MCF 10A (cell line): ENCODE results near the gene MYO1E. TPM values are rescaled to one million over a fixed set of nuclear protein-coding genes. Genes with fewer than 3 reads are reported as not detected.

Experiments
- BruUV-seq: library from RNA; stranded (reverse); fragments of 400-500 nt; replicated peaks from 2 replicates; lab custom pipeline; 2021; lab: Mats Ljungman, UMichigan
- CTCF ChIA-PET: fragments of 300-600 bp; sonication (Branson Sonifier 250); formaldehyde crosslinking; extraction: SDS; loops from one replicate; lab custom pipeline; 2021; ENCODE audit warnings: antibody characterized with exemption, inconsistent platforms; lab: Yijun Ruan, JAX
- POLR2A ChIA-PET: fragments of 300-600, 350-650 bp; sonication (Branson Sonifier 250); formaldehyde crosslinking; extraction: SDS; loops from one replicate; lab custom pipeline; 2020; ENCODE audit warnings: antibody characterized with exemption, inconsistent platforms; lab: Yijun Ruan, JAX
- DNase-seq: peaks from one replicate; pipeline ENCODE4 v3.0.0-alpha.2; 2018; ENCODE audit not compliant: unreplicated experiment
- H3K27ac Mint-ChIP-seq: one replicate; pipeline ENCODE4 v1.8.0; 2022; ENCODE audit warnings: mild to moderate bottlenecking, low read depth, mixed read lengths; ENCODE audit not compliant: unreplicated experiment
- H3K27me3 Mint-ChIP-seq: one replicate; pipeline ENCODE4 v1.8.0; 2022; ENCODE audit warnings: mixed read lengths; ENCODE audit not compliant: insufficient read depth, unreplicated experiment
- H3K36me3 Mint-ChIP-seq: one replicate; pipeline ENCODE4 v1.8.0; 2022; ENCODE audit warnings: mild to moderate bottlenecking, moderate library complexity, mixed read lengths; ENCODE audit not compliant: insufficient read depth, unreplicated experiment
- H3K4me1 Mint-ChIP-seq: one replicate; pipeline ENCODE4 v1.8.0; 2022; ENCODE audit warnings: mixed read lengths; ENCODE audit not compliant: insufficient read depth, unreplicated experiment
- H3K4me3 Mint-ChIP-seq: one replicate; pipeline ENCODE4 v1.8.0; 2022; ENCODE audit warnings: mild to moderate bottlenecking, moderate library complexity, mixed read lengths; ENCODE audit not compliant: unreplicated experiment
- H3K9me3 Mint-ChIP-seq: one replicate; pipeline ENCODE4 v1.8.0; 2022; ENCODE audit warnings: mixed read lengths; ENCODE audit not compliant: unreplicated experiment
- CTCF ChIP-seq: fragments of 200-600 bp; IDR thresholded peaks from one replicate; pipeline ENCODE4 v1.8.0; 2022; ENCODE audit warnings: antibody characterized with exemption, mild to moderate bottlenecking; ENCODE audit not compliant: unreplicated experiment
- intact Hi-C: fragments of 100-400 bp; cut with micrococcal nuclease; formaldehyde crosslinking; loops from 2 replicates; pipeline ENCODE4 v1.14.1; 2022
- total RNA-seq: library from RNA; stranded (reverse); gene quantifications from 2 replicates; pipeline ENCODE4 v1.2.3, GENCODE V29; 2022

MYO1E gene
- total RNA-seq, 1 experiment from 2014 or later, result 121 TPM

DNA sequence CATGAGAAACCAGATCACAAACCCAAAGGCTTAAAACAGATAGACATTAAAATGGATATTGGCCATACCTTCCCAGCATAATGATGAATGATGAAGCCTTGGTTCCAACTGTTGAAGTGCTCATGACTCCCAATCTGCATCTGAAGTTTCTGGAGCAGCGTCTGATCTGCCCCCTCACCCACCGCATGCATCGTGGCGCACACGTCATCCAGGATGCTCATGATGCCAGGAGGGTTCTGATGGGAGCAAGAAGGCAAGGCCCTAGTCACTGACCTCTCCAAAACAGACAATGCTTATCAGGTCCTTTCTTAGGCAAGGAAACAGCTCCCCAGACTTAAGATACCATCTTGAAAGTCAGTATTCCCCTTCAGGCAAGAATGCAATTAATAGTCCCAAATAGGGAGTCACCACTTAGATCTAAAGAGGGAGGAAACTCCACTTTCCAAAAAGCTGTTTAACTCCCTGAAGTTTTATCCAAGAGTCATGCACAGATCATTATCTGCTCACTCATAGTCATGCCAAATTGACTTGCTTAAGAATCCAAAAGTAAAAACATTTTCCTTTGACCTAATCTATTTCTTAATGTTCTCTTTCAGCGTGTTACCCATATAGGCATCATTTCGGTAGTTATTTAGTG, 163.9 kb downstream of the MYO1E start:
- BruUV-seq, result no TSS peak
- intact Hi-C loops, result no loop called here
- POLR2A ChIA-PET, result no interaction called here
- no peaks in the 10 kb centered on the region for H3K27me3 Mint-ChIP-seq
- H3K9me3 Mint-ChIP-seq, result no peaks in the 10 kb centered on the region
- H3K27ac Mint-ChIP-seq, result no peak overlapping the region
- H3K4me1 Mint-ChIP-seq, result no peaks in the 10 kb centered on the region
- CTCF ChIA-PET, result no interaction called here
- no peak overlapping the region for H3K4me3 Mint-ChIP-seq
- no peak for TF ChIP-seq CTCF
- DNase-seq, result no peak
- peaks cover 75% of the 10 kb centered on the region for H3K36me3 Mint-ChIP-seq

- H3K27ac Mint-ChIP-seq, result no peak within 1 kb of the TSS
- CTCF ChIA-PET, result no interaction called here
Measured at GRCh38 chr15:59206623-59207183, 166.0 kb downstream of the MYO1E start, which contains the start of gene LDHAL6B. Gene LDHAL6B, plus strand, starts transcription at chr15:59206843. Its CDS starts 98 bp downstream, at chr15:59206941.

GRCh38 chr15:59205839-59206622, 166.6 kb downstream of the MYO1E start:
- H3K36me3 Mint-ChIP-seq, result peaks cover 91% of the 10 kb centered on the region
- no peaks in the 10 kb centered on the region for H3K9me3 Mint-ChIP-seq
- H3K4me3 Mint-ChIP-seq, result no peak overlapping the region
- no peaks in the 10 kb centered on the region for H3K27me3 Mint-ChIP-seq
- no TSS peak for BruUV-seq
- DNase-seq, result no peak
- CTCF ChIA-PET, result interaction anchor here (0.8 to 1.4 kb wide), 4 partner anchors 31 to 290 kb away, joined by 3 to 6 read pairs (median 4); no protein-coding TSS in a partner anchor
- POLR2A ChIA-PET, result no interaction called here
- no peak overlapping the region for H3K27ac Mint-ChIP-seq
- TF ChIP-seq CTCF, result no peak
- no peaks in the 10 kb centered on the region for H3K4me1 Mint-ChIP-seq
- intact Hi-C loops, result no loop called here

More at GRCh38 chr15:59206623-59207183, 166.0 kb downstream of the MYO1E start, which contains the start of gene LDHAL6B:
- intact Hi-C loops, result no loop called here
- Mint-ChIP-seq H3K36me3 (peaks cover 90% of the 10 kb centered on the region), H3K4me3 (no peak within 1 kb of the TSS), H3K9me3 (no peaks in the 10 kb centered on the region), H3K27me3 (no peaks in the 10 kb centered on the region), H3K4me1 (no peaks in the 10 kb centered on the region)
- DNase-seq, result no peak
- POLR2A ChIA-PET, result no interaction called here
- BruUV-seq, result no TSS peak
- TF ChIP-seq CTCF, result no peak

DNA sequence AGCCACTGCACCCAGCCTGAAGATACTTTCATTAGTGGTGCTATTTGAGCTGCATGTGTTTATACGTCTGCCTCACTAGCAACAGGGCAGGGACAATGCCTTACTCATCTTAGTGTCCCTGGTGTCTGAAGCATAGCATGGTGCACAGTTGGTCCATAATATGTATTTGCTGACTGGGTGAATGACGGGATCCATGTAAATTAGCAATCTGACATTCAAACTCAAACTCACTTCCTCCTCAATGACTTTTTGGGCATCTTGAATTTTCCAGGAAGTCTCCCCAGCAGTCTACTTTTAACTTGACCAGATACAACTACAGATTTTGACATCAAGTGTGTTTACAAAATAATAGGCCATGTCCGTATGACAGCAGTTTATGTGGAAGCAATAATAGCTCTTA, 169.0 kb downstream of the MYO1E start:
- CTCF ChIA-PET, result interaction anchor here (0.7 to 0.9 kb wide), 2 partner anchors 11 to 247 kb away, joined by 3 to 4 read pairs; no protein-coding TSS in a partner anchor
- no peak overlapping the region for H3K27ac Mint-ChIP-seq
- POLR2A ChIA-PET, result interaction anchor here (1.7 kb wide), 1 partner anchor 12 kb away, joined by 7 read pairs; no protein-coding TSS in a partner anchor

More for the DNA sequence above, 169.0 kb downstream of the MYO1E start:
- H3K9me3 Mint-ChIP-seq, result no peaks in the 10 kb centered on the region
- peaks cover 5% of the 10 kb centered on the region for H3K4me1 Mint-ChIP-seq
- peaks cover 91% of the 10 kb centered on the region for H3K36me3 Mint-ChIP-seq
- TF ChIP-seq CTCF, result no peak
- DNase-seq, result no peak
- intact Hi-C loops, result no loop called here
- no peak overlapping the region for H3K4me3 Mint-ChIP-seq
- no peaks in the 10 kb centered on the region for H3K27me3 Mint-ChIP-seq
- no TSS peak for BruUV-seq
